GM23338 (cell line): ENCODE measurements around the gene DERA. TPM values are rescaled to one million over a fixed set of nuclear protein-coding genes. Genes with fewer than 3 reads are reported as not detected.

Source experiments
- ATAC-seq: fragments of 200-7000 bp; cut with Tn5 transposase; 3 replicates; pipeline ENCODE4 v1.9.1; 2020
- DNase-seq: peaks from one replicate; pipeline ENCODE4 v3.0.0-alpha.2; 2015; ENCODE audit warnings: low spot score
- H2AFZ ChIP-seq: fragments of 200-600 bp; sonication (generic); 2 replicates; pipeline ENCODE4 v1.8.0; 2016; ENCODE audit warnings: antibody characterized with exemption, mild to moderate bottlenecking, moderate library complexity
- H3F3A ChIP-seq: fragments of 200-600 bp; sonication (generic); replicated peaks from 2 replicates; pipeline ENCODE4 v1.8.0; 2017; ENCODE audit warnings: antibody characterized with exemption, mixed run types, low read depth
- H3K27ac ChIP-seq: fragments of 200-600 bp; sonication (generic); 2 replicates; pipeline ENCODE4 v1.6.1; 2016; ENCODE audit warnings: low read depth
- H3K27me3 ChIP-seq: fragments of 200-600 bp; sonication (generic); 2 replicates; pipeline ENCODE4 v1.8.0; 2016; ENCODE audit warnings: mild to moderate bottlenecking, mixed run types, moderate library complexity; ENCODE audit not compliant: insufficient read depth
- H3K36me3 ChIP-seq: fragments of 200-600 bp; sonication (generic); 2 replicates; pipeline ENCODE4 v1.8.0; 2016; ENCODE audit warnings: mild to moderate bottlenecking; ENCODE audit not compliant: insufficient read depth
- H3K4me1 ChIP-seq: fragments of 200-600 bp; sonication (generic); 2 replicates; pipeline ENCODE4 v1.8.0; 2016; ENCODE audit warnings: mild to moderate bottlenecking, moderate library complexity; ENCODE audit not compliant: insufficient read depth
- H3K4me2 ChIP-seq: fragments of 200-600 bp; sonication (generic); 2 replicates; pipeline ENCODE4 v1.7.1; 2017; ENCODE audit warnings: mixed run types
- H3K4me3 ChIP-seq: fragments of 200-600 bp; sonication (generic); 2 replicates; pipeline ENCODE4 v1.6.1; 2016; ENCODE audit warnings: mixed run types
- H3K79me2 ChIP-seq: fragments of 200-600 bp; sonication (generic); replicated peaks from 2 replicates; pipeline ENCODE4 v1.8.0; 2017; ENCODE audit warnings: mild to moderate bottlenecking; ENCODE audit not compliant: insufficient read depth
- H3K9me2 ChIP-seq: fragments of 200-600 bp; sonication (generic); 2 replicates; pipeline ENCODE4 v1.8.0; 2017; ENCODE audit not compliant: insufficient read depth
- H4K20me1 ChIP-seq: fragments of 200-600 bp; sonication (generic); replicated peaks from 2 replicates; pipeline ENCODE4 v1.8.0; 2017; ENCODE audit warnings: mild to moderate bottlenecking; ENCODE audit not compliant: insufficient read depth
- H3K27ac Mint-ChIP-seq: 2 replicates; pipeline ENCODE4 v1.8.0; 2020; ENCODE audit warnings: inconsistent platforms, mild to moderate bottlenecking, moderate library complexity, mixed read lengths
- H3K27me3 Mint-ChIP-seq: 3 replicates; pipeline ENCODE4 v1.8.0; 2022; ENCODE audit warnings: low read depth, mild to moderate bottlenecking, moderate library complexity, mixed read lengths, inconsistent platforms; ENCODE audit not compliant: insufficient read depth, poor library complexity
- H3K36me3 Mint-ChIP-seq: 3 replicates; pipeline ENCODE4 v1.8.0; 2021; ENCODE audit warnings: low read depth, mild to moderate bottlenecking, inconsistent platforms, moderate library complexity, mixed read lengths
- H3K4me1 Mint-ChIP-seq: 3 replicates; pipeline ENCODE4 v1.8.0; 2020; ENCODE audit warnings: mild to moderate bottlenecking, inconsistent platforms, mixed read lengths
- H3K4me3 Mint-ChIP-seq: 3 replicates; pipeline ENCODE4 v1.8.0; 2021; ENCODE audit warnings: moderate library complexity, mild to moderate bottlenecking, inconsistent platforms, mixed read lengths
- H3K9me3 Mint-ChIP-seq: 3 replicates; pipeline ENCODE4 v1.8.0; 2020; ENCODE audit warnings: moderate library complexity, mild to moderate bottlenecking, inconsistent platforms, mixed read lengths
- ETS1 ChIP-seq: IDR thresholded peaks from 2 replicates; pipeline ENCODE4 v1.6.1; 2016; ENCODE audit warnings: antibody characterized with exemption
- EZH2 ChIP-seq: fragments of 200-600 bp; sonication (generic); IDR thresholded peaks from one replicate; pipeline ENCODE4 v1.8.0; 2017; ENCODE audit warnings: antibody characterized with exemption, mild to moderate bottlenecking, low read depth; ENCODE audit not compliant: unreplicated experiment
- JUNB ChIP-seq: IDR thresholded peaks from one replicate; pipeline ENCODE4 v1.6.1; 2016; ENCODE audit warnings: antibody characterized with exemption; ENCODE audit not compliant: unreplicated experiment
- POLR2AphosphoS5 ChIP-seq: IDR thresholded peaks from 2 replicates; pipeline ENCODE4 v1.6.1; 2016; ENCODE audit warnings: antibody characterized with exemption, low read depth
- REST ChIP-seq: IDR thresholded peaks from one replicate; pipeline ENCODE4 v1.6.1; 2018; ENCODE audit warnings: antibody characterized with exemption; ENCODE audit not compliant: unreplicated experiment
- STAT1 ChIP-seq: IDR thresholded peaks from one replicate; pipeline ENCODE4 v1.6.1; 2016; ENCODE audit warnings: antibody characterized with exemption; ENCODE audit not compliant: unreplicated experiment
- ZNF331 ChIP-seq: fragments of 250-450 bp; sonication (Bioruptor Pico); IDR thresholded peaks from 2 replicates; pipeline ENCODE4 v1.5.0; 2020; ENCODE audit warnings: low read depth, mild to moderate bottlenecking, moderate library complexity
- ZNF462 ChIP-seq: fragments of 250-450 bp; sonication (Bioruptor Pico); IDR thresholded peaks from 2 replicates; pipeline ENCODE4 v1.5.0; 2020; ENCODE audit warnings: mild to moderate bottlenecking, moderate library complexity
- polyA plus RNA-seq: library from polyadenylated mRNA; unstranded; fragments of >200 nt; fragmentation: Nextera tagmentation; extraction: Ambion mirVana; gene quantifications from 2 replicates; pipeline ENCODE4 v1.2.1, GENCODE V29; 2016
- total RNA-seq: library from RNA; depleted of rRNA; stranded (reverse); fragments of >200 nt; shearing (Covaris generic); gene quantifications from 2 replicates; pipeline ENCODE4 v1.2.3, GENCODE V29; 2014

DERA gene
- total and polyA plus RNA-seq, 2 experiments from 2014 or later: 20.4 to 27.3 TPM

- H3K27ac Mint-ChIP-seq: no peak overlapping the region
- peak; percentile 66 for DNase-seq
Measured at GRCh38 chr12:15863372-15863771, 47.8 kb upstream of the DERA start.

More at GRCh38 chr12:15863372-15863771, 47.8 kb upstream of the DERA start:
- peaks cover 1% of the 10 kb centered on the region for H3K27me3 Mint-ChIP-seq
- no peak overlapping the region for H3K4me3 Mint-ChIP-seq
- H3K4me1 Mint-ChIP-seq: peaks cover 19% of the 10 kb centered on the region
- Histone ChIP-seq H3K4me2 (peak overlapping the region; percentile 12), H3F3A (no peaks in the 10 kb centered on the region), H3K4me1 (peaks cover 12% of the 10 kb centered on the region; the same call in 1 of the 2 replicates), H4K20me1 (no peaks in the 10 kb centered on the region), H3K36me3 (no peaks in the 10 kb centered on the region), H3K9me2 (no peaks in the 10 kb centered on the region), H2AFZ (peak overlapping the region; percentile 24; the same call in 1 of the 2 replicates), H3K27me3 (no peaks in the 10 kb centered on the region), H3K27ac (no peak overlapping the region), H3K79me2 (no peaks in the 10 kb centered on the region), H3K4me3 (no peak overlapping the region)
- no peaks in the 10 kb centered on the region for H3K36me3 Mint-ChIP-seq
- no peak for TF ChIP-seq ETS1
- TF ChIP-seq ZNF462 (CRISPR knock-in tag): no peak
- TF ChIP-seq EZH2: no peak
- TF ChIP-seq POLR2AphosphoS5: no peak
- no peak for TF ChIP-seq STAT1
- no peak for TF ChIP-seq ZNF331 (CRISPR knock-in tag)
- TF ChIP-seq JUNB: no peak
- no peak for TF ChIP-seq REST
- H3K9me3 Mint-ChIP-seq: no peaks in the 10 kb centered on the region
- ATAC-seq: peak; percentile 87
